GM12878 (cell line): Measurements from ENCODE around the gene TMEM238L. TPM values are rescaled to one million over a fixed set of nuclear protein-coding genes. Genes with fewer than 3 reads are reported as not detected.

Source experiments
- ATAC-seq: fragments of 200-7000 bp; cut with Tn5 transposase; 3 replicates; pipeline ENCODE4 v1.9.1; 2020; ENCODE audit warnings: mild to moderate bottlenecking, moderate library complexity
- BruUV-seq: library from RNA; stranded (reverse); fragments of 400-500 nt; replicated peaks from 2 replicates; lab custom pipeline; 2021; lab: Mats Ljungman, UMichigan
- CTCF ChIA-PET: fragments of 300-600 bp; sonication (Branson Sonifier 250); formaldehyde crosslinking; extraction: SDS; loops from one replicate; lab custom pipeline; 2021; ENCODE audit warnings: inconsistent platforms; lab: Yijun Ruan, JAX
- POLR2A ChIA-PET: fragments of 350-600 bp; formaldehyde crosslinking; extraction: SDS; loops from one replicate; lab custom pipeline; 2021; ENCODE audit warnings: inconsistent platforms; lab: Charles Lee
- RAD21 ChIA-PET: fragments of 300-600 bp; sonication (Branson Sonifier 250); formaldehyde crosslinking; loops from one replicate; lab custom pipeline; 2023; ENCODE audit warnings: antibody characterized with exemption; ENCODE audit not compliant: unreplicated experiment; lab: Charles Lee
- SMC1A ChIA-PET: fragments of 300-600 bp; sonication (Branson Sonifier 250); formaldehyde crosslinking; loops from one replicate; lab custom pipeline; 2023; ENCODE audit not compliant: unreplicated experiment, uncharacterized antibody; lab: Charles Lee
- DNase-seq: peaks from one replicate; pipeline ENCODE4 v3.0.0-alpha.2; 2011; ENCODE audit warnings: low read depth, low spot score
- FAIRE-seq: peaks from 3 replicates; lab custom pipeline; 2011; peaks lifted over from hg19 to GRCh38; lab: Jason Lieb, UNC
- H2AFZ ChIP-seq: 2 replicates; pipeline ENCODE4 v1.6.0; 2011; ENCODE audit warnings: low read depth, low read length, control low read depth; ENCODE audit not compliant: control insufficient read depth
- H3K27ac ChIP-seq: 2 replicates; pipeline ENCODE4 v1.5.1; 2011; ENCODE audit warnings: control low read depth; ENCODE audit not compliant: control insufficient read depth, insufficient read depth
- H3K27me3 ChIP-seq, 2 experiments: replicated peaks in 1 of 2; 2 replicates each; pipeline versions ENCODE4 v1.6.0 to v1.6.1; 2011; ENCODE audit warnings: low read length in 1 of 2; ENCODE audit not compliant: control insufficient read depth in 2 of 2, insufficient read depth in 2 of 2
- H3K36me3 ChIP-seq, 2 experiments: 2 replicates each; pipeline ENCODE4 v1.5.1; 2011; ENCODE audit warnings: low read length in 1 of 2; ENCODE audit not compliant: control insufficient read depth in 2 of 2, insufficient read depth in 2 of 2
- H3K4me1 ChIP-seq: 2 replicates; pipeline ENCODE4 v1.6.1; 2011; ENCODE audit warnings: mild to moderate bottlenecking, low read length, moderate library complexity, mixed read lengths; ENCODE audit not compliant: control insufficient read depth, insufficient read depth
- H3K4me2 ChIP-seq: 2 replicates; pipeline ENCODE4 v1.6.0; 2011; ENCODE audit warnings: control low read depth; ENCODE audit not compliant: control insufficient read depth, insufficient read depth
- H3K4me3 ChIP-seq: fragments of 200-600 bp; sonication (generic); 2 replicates; pipeline ENCODE4 v1.5.1; 2016
- H3K79me2 ChIP-seq: 2 replicates; pipeline ENCODE4 v1.6.0; 2011; ENCODE audit warnings: low read length; ENCODE audit not compliant: control insufficient read depth, insufficient read depth
- H3K9ac ChIP-seq: 2 replicates; pipeline ENCODE4 v1.8.0; 2011; ENCODE audit warnings: low read length, control low read depth, mixed read lengths; ENCODE audit not compliant: control insufficient read depth, insufficient read depth
- H3K9me3 ChIP-seq: replicated peaks from 3 replicates; pipeline ENCODE4 v1.5.1; 2011; ENCODE audit warnings: mild to moderate bottlenecking, low read length; ENCODE audit not compliant: control insufficient read depth, insufficient read depth
- H4K20me1 ChIP-seq: 2 replicates; pipeline ENCODE4 v1.6.0; 2011; ENCODE audit not compliant: control insufficient read depth, insufficient read depth
- CREB1 ChIP-seq: IDR thresholded peaks from 2 replicates; pipeline ENCODE4 v1.6.1; 2012; ENCODE audit warnings: low read depth, mild to moderate bottlenecking, inconsistent platforms
- CUX1 ChIP-seq: IDR thresholded peaks from 2 replicates; pipeline ENCODE4 v1.6.1; 2012; ENCODE audit warnings: improper control_type of control experiment, low read depth, low read length; ENCODE audit not compliant: insufficient replicate concordance
- GATAD2B ChIP-seq: fragments of 450-650 bp; conservative IDR thresholded peaks from 2 replicates; pipeline ENCODE4 v1.6.1; 2017; ENCODE audit warnings: low read depth, mild to moderate bottlenecking, moderate library complexity
- KDM1A ChIP-seq: fragments of 200-600 bp; sonication (generic); IDR thresholded peaks from 2 replicates; pipeline ENCODE4 v1.6.1; 2016; ENCODE audit warnings: borderline replicate concordance
- NFXL1 ChIP-seq: fragments of 450-650 bp; IDR thresholded peaks from 2 replicates; pipeline ENCODE4 v1.6.1; 2017; ENCODE audit warnings: antibody characterized with exemption, mild to moderate bottlenecking, borderline replicate concordance
- PRDM15 ChIP-seq: fragments of 450-650 bp; formaldehyde crosslinking; IDR thresholded peaks from 2 replicates; pipeline ENCODE4 v1.4.0; 2020; ENCODE audit warnings: mild to moderate bottlenecking, moderate library complexity
- RAD21 ChIP-seq: IDR thresholded peaks from 2 replicates; pipeline ENCODE4 v1.6.1; 2011; ENCODE audit warnings: mild to moderate bottlenecking, low read depth, low read length, moderate library complexity; ENCODE audit not compliant: insufficient read depth
- RBBP5 ChIP-seq: fragments of 200-600 bp; sonication (generic); conservative IDR thresholded peaks from 2 replicates; pipeline ENCODE4 v1.6.1; 2016
- STAT1 ChIP-seq: fragments of 450-650 bp; conservative IDR thresholded peaks from 2 replicates; pipeline ENCODE4 v1.6.1; 2014; ENCODE audit warnings: antibody characterized with exemption, mild to moderate bottlenecking
- TARDBP ChIP-seq: IDR thresholded peaks from 2 replicates; pipeline ENCODE4 v1.6.1; 2016; ENCODE audit warnings: borderline replicate concordance
- TCF12 ChIP-seq: IDR thresholded peaks from 2 replicates; pipeline ENCODE4 v1.6.1; 2011; ENCODE audit warnings: low read depth, mild to moderate bottlenecking, low read length
- WGBS: methylation state at CpG from one replicate; pipeline ENCODE4 v1.1.6; 2016; ENCODE audit warnings: low lambda C conversion rate; ENCODE audit not compliant: insufficient replicate concordance, insufficient coverage; ENCODE audit errors: missing lambda C conversion rate; 5-methylcytosine and 5-hydroxymethylcytosine counted together
- in situ Hi-C: fragments of 300-500 bp; cut with MboI; formaldehyde crosslinking; loops from 9 replicates; pipeline ENCODE4 v1.14.3; 2018; ENCODE audit warnings: mixed read lengths
- intact Hi-C: fragments of 100-400 bp; cut with micrococcal nuclease; formaldehyde crosslinking; loops from one replicate; pipeline ENCODE4 v1.14.2; 2022; ENCODE audit not compliant: unreplicated experiment
- polyA plus RNA-seq, 11 experiments: library from polyadenylated mRNA; depleted of rRNA in 4 of 11; unstranded in 6 of 11; stranded (reverse) in 5 of 11; fragments of >200 nt; fragmentation: Nextera tagmentation in 4 of 11; fragmentation: Illumina TruSeq in 1 of 11; extraction: Ambion mirVana in 4 of 11; extraction: Trizol in 1 of 11; gene quantifications; 1 replicate in 1 of 11; 2 replicates in 10 of 11; pipeline versions ENCODE4 v1.2.1 to v1.2.3, GENCODE V29; 2011 to 2016; ENCODE audit warnings: inconsistent platforms in 2 of 11, missing spikeins in 2 of 11, low read depth in 1 of 11
- total RNA-seq, 4 experiments: library from RNA; depleted of rRNA in 3 of 4; stranded (reverse); fragments of >200 nt in 3 of 4; fragmentation: Illumina TruSeq in 1 of 4; extraction: Trizol in 1 of 4; gene quantifications; 2 replicates each; pipeline versions ENCODE4 v1.2.1 to v1.2.3, GENCODE V29; 2013 to 2021

Gene TMEM238L
- total and polyA plus RNA-seq, 10 of the 15 experiments (the other 5 are each of a cell fraction or from before 2014, with no cell fraction given), result not detected

GRCh38 chr17:10803350-10803749 lies 549 bp downstream of the TMEM238L start:
- no peak for ATAC-seq
- H3K79me2 ChIP-seq, result no peaks in the 10 kb centered on the region
- no peaks in the 10 kb centered on the region for H4K20me1 ChIP-seq
- no TSS peak for BruUV-seq
- no peak for DNase-seq
- no peaks in the 10 kb centered on the region for H3K9me3 ChIP-seq
- WGBS, result 34% methylated on average over 7 of the region's 7 CpGs
- H2AFZ ChIP-seq, result no peak overlapping the region
- H3K27ac ChIP-seq, result no peak overlapping the region
- POLR2A ChIA-PET, result no interaction called here
- 0 out of 4 replicates have a peak, but pooled peaks cover 0 to 2% of the 10 kb centered on the region in 2 experiments for H3K27me3 ChIP-seq
- H3K4me3 ChIP-seq, result no peak overlapping the region
- FAIRE-seq, result no peak
- H3K36me3 ChIP-seq, result no peaks in the 10 kb centered on the region
- in situ Hi-C loops, result no loop called here
- no peak for TF ChIP-seq CREB1
- TF ChIP-seq PRDM15 (CRISPR knock-in tag), result no peak
- no peak for TF ChIP-seq TARDBP
- no peak for TF ChIP-seq KDM1A
- TF ChIP-seq RAD21, result no peak
- TF ChIP-seq RBBP5, result no peak
- no peak for TF ChIP-seq TCF12
- TF ChIP-seq STAT1, result no peak
- no peak for TF ChIP-seq CUX1
- TF ChIP-seq GATAD2B, result no peak
- TF ChIP-seq NFXL1, result no peak
- TF ChIP-seq, all 136 proteins: peak for 0
- Histone ChIP-seq H3K4me2 (no peak overlapping the region), H3K9ac (no peak overlapping the region), H3K4me1 (no peaks in the 10 kb centered on the region)
- ChIA-PET RAD21 (no interaction called here), CTCF (no interaction called here), SMC1A (no interaction called here)
- intact Hi-C loops, result no loop called here
